Naive thymus-derived CD4-positive, alpha-beta T cell (primary cell): ENCODE results near the gene PKN2. TPM values are rescaled to one million over a fixed set of nuclear protein-coding genes. Genes with fewer than 3 reads are reported as not detected.

Source experiments
- ATAC-seq: fragments of 150-1000 bp; cut with Tn5 transposase; 2 replicates; pipeline ENCODE4 v1.10.0; 2021; ENCODE audit warnings: mild to moderate bottlenecking, moderate library complexity
- CTCF ChIA-PET: fragments of 350-600 bp; sonication (Branson Sonifier 250); formaldehyde crosslinking; loops from one replicate; lab custom pipeline; 2021; ENCODE audit warnings: antibody characterized with exemption; lab: Charles Lee
- POLR2A ChIA-PET: fragments of 350-600 bp; sonication (Branson Sonifier 250); formaldehyde crosslinking; loops from one replicate; lab custom pipeline; 2021; ENCODE audit warnings: antibody characterized with exemption, inconsistent platforms; lab: Charles Lee
- DNase-seq, 9 donors: peaks; one replicate each; pipeline versions ENCODE4 v3.0.0 to v3.0.0-alpha.2; 2020 to 2022; ENCODE audit warnings: mixed read lengths in 1 of 9
- H3K27ac ChIP-seq: one replicate; pipeline ENCODE4 v1.7.0; 2013; ENCODE audit warnings: mild to moderate bottlenecking, low read depth, low read length, moderate library complexity
- H3K27me3 ChIP-seq, 2 donors: one replicate each; pipeline ENCODE4 v1.7.0; 2013; ENCODE audit warnings: low read length in 2 of 2, mild to moderate bottlenecking in 2 of 2, moderate library complexity in 2 of 2; ENCODE audit not compliant: control insufficient read depth in 2 of 2, insufficient read depth in 2 of 2
- H3K36me3 ChIP-seq, 3 experiments: 1 replicate in 2 of 3; 2 replicates in 1 of 3; pipeline ENCODE4 v1.7.0; 2013; ENCODE audit warnings: low read length in 3 of 3, mild to moderate bottlenecking in 3 of 3, moderate library complexity in 1 of 3; ENCODE audit not compliant: insufficient read depth in 3 of 3, control insufficient read depth in 2 of 3
- H3K4me1 ChIP-seq, 2 donors: one replicate each; pipeline ENCODE4 v1.7.0; 2013; ENCODE audit warnings: low read length in 2 of 2, mild to moderate bottlenecking in 2 of 2, moderate library complexity in 1 of 2; ENCODE audit not compliant: control insufficient read depth in 2 of 2, insufficient read depth in 2 of 2
- H3K4me3 ChIP-seq: 2 replicates; pipeline ENCODE4 v1.7.0; 2013; ENCODE audit warnings: mild to moderate bottlenecking, low read length
- H3K9me3 ChIP-seq, 3 experiments: 1 replicate in 2 of 3; 2 replicates in 1 of 3; pipeline ENCODE4 v1.7.0; 2013; ENCODE audit warnings: low read length in 3 of 3; ENCODE audit not compliant: control insufficient read depth in 2 of 3
- H3K27ac Mint-ChIP-seq, 9 donors: one replicate each; pipeline ENCODE4 v1.8.0; 2020 to 2022; ENCODE audit warnings: mixed read lengths in 9 of 9, mild to moderate bottlenecking in 8 of 9, moderate library complexity in 5 of 9, inconsistent platforms in 2 of 9
- H3K27me3 Mint-ChIP-seq, 5 donors: one replicate each; pipeline ENCODE4 v1.8.0; 2021 to 2022; ENCODE audit warnings: mixed read lengths in 5 of 5, mild to moderate bottlenecking in 1 of 5
- H3K36me3 Mint-ChIP-seq, 5 donors: one replicate each; pipeline ENCODE4 v1.8.0; 2020 to 2022; ENCODE audit warnings: mixed read lengths in 5 of 5, mild to moderate bottlenecking in 3 of 5, inconsistent platforms in 1 of 5
- H3K4me1 Mint-ChIP-seq, 7 donors: one replicate each; pipeline ENCODE4 v1.8.0; 2020 to 2022; ENCODE audit warnings: mixed read lengths in 7 of 7, mild to moderate bottlenecking in 3 of 7, inconsistent platforms in 1 of 7
- H3K4me3 Mint-ChIP-seq, 10 donors: one replicate each; pipeline ENCODE4 v1.8.0; 2020 to 2022; ENCODE audit warnings: mild to moderate bottlenecking in 10 of 10, mixed read lengths in 10 of 10, moderate library complexity in 6 of 10, inconsistent platforms in 2 of 10
- H3K9me3 Mint-ChIP-seq, 11 donors: one replicate each; pipeline ENCODE4 v1.8.0; 2020 to 2022; ENCODE audit warnings: mixed read lengths in 11 of 11, mild to moderate bottlenecking in 4 of 11, inconsistent platforms in 1 of 11, moderate library complexity in 1 of 11
- intact Hi-C, 2 donors: fragments of 100-400 bp; cut with micrococcal nuclease; formaldehyde crosslinking; loops; one replicate each; pipeline ENCODE4 v1.15.1; 2023
- polyA plus RNA-seq, 2 donors: library from polyadenylated mRNA; unstranded; fragments of 300-500 nt; fragmentation: Illumina TruSeq; gene quantifications; one replicate each; pipeline ENCODE4 v1.2.3, GENCODE V29; 2021
- total RNA-seq, 6 experiments: library from RNA in 5 of 6; stranded (reverse) in 5 of 6; gene quantifications; 1 replicate in 5 of 6; 2 replicates in 1 of 6; pipeline ENCODE4 v1.2.3 and lab custom pipeline; 2021 to 2026

PKN2 gene
- total and polyA plus RNA-seq, 7 experiments from 2014 or later, result 9.0 to 53.8 (median 44.2) TPM

- H3K4me3 Mint-ChIP-seq, result peak overlapping the region; percentile 89 to 99 (median 97)
- H3K36me3 Mint-ChIP-seq, result no peaks in the 10 kb centered on the region
Measured at GRCh38 chr1:88685259-88685620, 1.2 kb downstream of the PKN2 start.

DNA sequence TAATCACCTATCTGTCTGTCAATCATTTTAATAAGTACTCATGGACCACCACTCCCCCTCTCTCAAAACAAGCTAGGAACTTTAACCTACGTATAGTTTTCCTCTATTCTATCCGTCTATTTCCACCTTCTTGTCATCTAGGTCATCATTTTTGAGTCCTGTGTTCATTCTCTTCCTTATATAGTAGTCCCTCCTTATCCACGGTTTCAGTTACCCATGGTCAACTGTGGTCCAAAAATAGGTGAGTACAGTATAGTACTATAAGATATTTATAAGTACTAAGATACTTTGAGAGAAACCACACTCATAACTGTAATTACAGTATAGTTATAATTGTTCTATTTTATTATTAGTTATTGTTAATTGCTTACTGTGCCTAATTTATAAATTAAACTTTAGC lies 7.5 kb downstream of the PKN2 start:
- H3K4me3 ChIP-seq, result no peak overlapping the region
- H3K4me1 ChIP-seq, result peaks cover 0 to 11% of the 10 kb centered on the region in 2 donors
- H3K36me3 ChIP-seq, result peaks cover 0 to 8% (median 0%) of the 10 kb centered on the region in 3 experiments
- H3K4me1 Mint-ChIP-seq, result peaks cover 29 to 88% (median 73%) of the 10 kb centered on the region in 7 donors
- H3K27ac ChIP-seq, result no peak overlapping the region
- peak overlapping the region in 1 of 9 donors; percentile 6 for H3K27ac Mint-ChIP-seq
- ATAC-seq (no peak), DNase-seq (no peak)
- H3K9me3 Mint-ChIP-seq, result no peaks in the 10 kb centered on the region
- H3K4me3 Mint-ChIP-seq, result peak overlapping the region in 1 of 10 donors; percentile 11
- no peaks in the 10 kb centered on the region for H3K27me3 ChIP-seq
- intact Hi-C loops, result no loop called here
- CTCF ChIA-PET, result interaction anchor here (0.9 kb wide), 1 partner anchor 34 kb away, joined by 3 read pairs; no protein-coding TSS in a partner anchor
- POLR2A ChIA-PET, result no interaction called here
- H3K36me3 Mint-ChIP-seq, result peaks cover 0 to 15% (median 4%) of the 10 kb centered on the region in 5 donors
- H3K27me3 Mint-ChIP-seq, result no peaks in the 10 kb centered on the region
- no peaks in the 10 kb centered on the region for H3K9me3 ChIP-seq

More at GRCh38 chr1:88685259-88685620, 1.2 kb downstream of the PKN2 start:
- intact Hi-C loops, result loop anchor here (2.0 to 10.0 kb wide), 5 partner anchors 16 to 1980 kb away; partner anchors contain the start of genes GBP5 (in 1 of the 2), LRRC8C (in 1 of the 2) and SH3GLB1 (in 1 of the 2)
- peak overlapping the region; percentile 89 for H3K27ac ChIP-seq
- POLR2A ChIA-PET, result interaction anchor here (0.6 to 3.2 kb wide), 7 partner anchors 9 to 209 kb away, joined by 3 to 21 read pairs (median 5); partner anchors contain the start of gene GTF2B
- H3K4me3 ChIP-seq, result peak overlapping the region; percentile 91
- peaks cover 0 to 7% (median 0%) of the 10 kb centered on the region in 3 experiments for H3K36me3 ChIP-seq
- Mint-ChIP-seq H3K9me3 (no peaks in the 10 kb centered on the region), H3K27me3 (peaks cover 0 to 2% (median 0%) of the 10 kb centered on the region in 5 donors), H3K4me1 (peaks cover 18 to 67% (median 45%) of the 10 kb centered on the region in 7 donors), H3K27ac (peak overlapping the region; percentile 94 to 100 (median 97))
- CTCF ChIA-PET, result interaction anchor here (0.6 to 4.4 kb wide), 4 partner anchors 26 to 1770 kb away, joined by 3 to 28 read pairs (median 4); no protein-coding TSS in a partner anchor
- H3K4me1 ChIP-seq, result peaks cover 18 to 19% of the 10 kb centered on the region in 2 donors
- DNase-seq, result no peak
- no peak for ATAC-seq
- no peaks in the 10 kb centered on the region for H3K9me3 ChIP-seq
- H3K27me3 ChIP-seq, result no peaks in the 10 kb centered on the region

DNA sequence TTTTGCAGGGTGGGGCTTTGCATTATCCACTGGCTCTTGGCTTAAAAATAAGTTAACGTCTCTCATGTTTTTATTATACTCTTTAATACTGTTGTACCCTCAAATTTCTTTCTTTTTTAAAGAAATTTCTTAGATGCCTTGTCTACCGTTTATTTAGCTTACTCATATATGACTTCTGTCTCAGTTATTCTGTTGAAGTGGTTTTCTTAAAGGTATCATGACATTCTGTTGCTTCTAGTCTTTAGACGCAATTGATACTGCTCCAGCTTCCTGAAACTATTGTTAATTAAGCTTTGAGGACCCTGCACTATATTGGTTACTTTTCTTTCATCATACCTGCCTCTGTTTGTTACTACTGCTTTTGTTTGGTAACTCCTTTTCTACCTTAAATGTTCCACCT lies 11.7 kb downstream of the PKN2 start:
- Mint-ChIP-seq H3K36me3 (peaks cover 0 to 37% (median 17%) of the 10 kb centered on the region in 5 donors), H3K4me1 (peaks cover 26 to 84% (median 70%) of the 10 kb centered on the region in 7 donors), H3K27ac (peak overlapping the region in 4 of 9 donors; percentile 10 to 35 (median 12)), H3K4me3 (peak overlapping the region in 3 of 10 donors; percentile 10 to 47 (median 15)), H3K9me3 (peaks cover 0 to 2% (median 0%) of the 10 kb centered on the region in 11 donors), H3K27me3 (no peaks in the 10 kb centered on the region)
- ChIA-PET POLR2A (interaction anchor here (0.6 to 0.7 kb wide), 2 partner anchors 14 to 138 kb away, joined by 3 read pairs; no protein-coding TSS in a partner anchor), CTCF (interaction anchor here (0.7 kb wide), 1 partner anchor 1780 kb away, joined by 3 read pairs; no protein-coding TSS in a partner anchor)
- Histone ChIP-seq H3K9me3 (no peaks in the 10 kb centered on the region), H3K27me3 (no peaks in the 10 kb centered on the region), H3K4me1 (peaks cover 0 to 8% of the 10 kb centered on the region in 2 donors), H3K36me3 (peaks cover 0 to 8% (median 0%) of the 10 kb centered on the region in 3 experiments), H3K27ac (no peak overlapping the region), H3K4me3 (no peak overlapping the region)
- ATAC-seq (no peak), DNase-seq (no peak)
- intact Hi-C loops, result no loop called here

- CTCF ChIA-PET, result interaction anchor here (0.6 kb wide), 1 partner anchor 126 kb away, joined by 7 read pairs; no protein-coding TSS in a partner anchor
- peaks cover 0 to 8% of the 10 kb centered on the region in 2 donors for H3K4me1 ChIP-seq
- intact Hi-C loops, result loop anchor here in 1 of 2 donors (1.0 kb wide), 1 partner anchor 11 kb away; no protein-coding TSS in a partner anchor
- Mint-ChIP-seq H3K27ac (peak overlapping the region in 1 of 9 donors; percentile 7), H3K36me3 (peaks cover 0 to 32% (median 15%) of the 10 kb centered on the region in 5 donors), H3K4me3 (no peak overlapping the region), H3K9me3 (peaks cover 0 to 2% (median 0%) of the 10 kb centered on the region in 11 donors), H3K4me1 (peaks cover 26 to 80% (median 67%) of the 10 kb centered on the region in 7 donors), H3K27me3 (no peaks in the 10 kb centered on the region)
- H3K27ac ChIP-seq, result no peak overlapping the region
- DNase-seq (no peak), ATAC-seq (no peak)
- no peaks in the 10 kb centered on the region for H3K9me3 ChIP-seq
- no peaks in the 10 kb centered on the region for H3K27me3 ChIP-seq
- peaks cover 0 to 4% (median 0%) of the 10 kb centered on the region in 3 experiments for H3K36me3 ChIP-seq
- POLR2A ChIA-PET, result interaction anchor here (0.6 to 1.7 kb wide), 3 partner anchors 12 to 16 kb away, joined by 3 to 6 read pairs (median 3); partner anchors contain the start of gene PKN2
- no peak overlapping the region for H3K4me3 ChIP-seq
Measured at GRCh38 chr1:88697503-88697902, 13.4 kb downstream of the PKN2 start.

GRCh38 chr1:88698140-88698539 lies 14.1 kb downstream of the PKN2 start:
- Histone ChIP-seq H3K27ac (no peak overlapping the region), H3K36me3 (peaks cover 0 to 4% (median 0%) of the 10 kb centered on the region in 3 experiments), H3K9me3 (no peaks in the 10 kb centered on the region), H3K27me3 (no peaks in the 10 kb centered on the region), H3K4me1 (peaks cover 0 to 8% of the 10 kb centered on the region in 2 donors), H3K4me3 (no peak overlapping the region)
- ChIA-PET CTCF (interaction anchor here (0.6 kb wide), 2 partner anchors 126 to 405 kb away, joined by 7 read pairs; no protein-coding TSS in a partner anchor), POLR2A (interaction anchor here (1.5 to 1.7 kb wide), 2 partner anchors 13 to 14 kb away, joined by 3 to 6 read pairs; partner anchors contain the start of gene PKN2)
- Mint-ChIP-seq H3K36me3 (peaks cover 0 to 32% (median 15%) of the 10 kb centered on the region in 5 donors), H3K4me3 (no peak overlapping the region), H3K27ac (peak overlapping the region in 1 of 9 donors; percentile 36), H3K9me3 (peaks cover 0 to 2% (median 0%) of the 10 kb centered on the region in 11 donors), H3K27me3 (no peaks in the 10 kb centered on the region), H3K4me1 (peaks cover 23 to 84% (median 69%) of the 10 kb centered on the region in 7 donors)
- DNase-seq (no peak), ATAC-seq (no peak)
- intact Hi-C loops, result no loop called here

DNA sequence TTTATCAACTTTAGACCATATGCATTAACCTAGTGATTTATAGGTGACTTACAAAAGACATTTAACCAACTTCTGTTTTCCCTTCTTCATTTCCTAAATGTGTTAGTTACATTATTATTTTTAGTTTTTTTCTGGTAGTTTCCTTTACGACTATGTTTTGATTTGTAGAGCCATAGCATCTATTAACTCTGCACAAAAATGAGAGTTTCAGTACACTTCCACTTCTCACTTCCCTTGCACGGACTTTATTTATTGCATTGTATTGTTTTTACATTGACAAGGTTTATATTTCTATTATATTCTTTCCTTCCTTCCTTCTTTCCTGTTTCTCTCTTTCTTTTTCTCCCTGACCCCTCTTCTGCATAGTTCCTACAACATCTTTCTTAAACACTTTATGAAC lies 14.7 kb downstream of the PKN2 start:
- CTCF ChIA-PET, result interaction anchor here (0.6 kb wide), 1 partner anchor 405 kb away, joined by 7 read pairs; no protein-coding TSS in a partner anchor
- Histone ChIP-seq H3K4me1 (peaks cover 0 to 3% of the 10 kb centered on the region in 2 donors), H3K4me3 (no peak overlapping the region), H3K36me3 (peaks cover 0 to 4% (median 0%) of the 10 kb centered on the region in 3 experiments), H3K9me3 (no peaks in the 10 kb centered on the region), H3K27me3 (no peaks in the 10 kb centered on the region), H3K27ac (no peak overlapping the region)
- no peaks in the 10 kb centered on the region for H3K27me3 Mint-ChIP-seq
- no peak overlapping the region for H3K27ac Mint-ChIP-seq
- peaks cover 0 to 28% (median 15%) of the 10 kb centered on the region in 5 donors for H3K36me3 Mint-ChIP-seq
- DNase-seq (no peak), ATAC-seq (no peak)
- H3K4me1 Mint-ChIP-seq, result peaks cover 23 to 78% (median 69%) of the 10 kb centered on the region in 7 donors
- POLR2A ChIA-PET, result no interaction called here
- intact Hi-C loops, result no loop called here
- H3K4me3 Mint-ChIP-seq, result no peak overlapping the region
- peaks cover 0 to 2% (median 0%) of the 10 kb centered on the region in 11 donors for H3K9me3 Mint-ChIP-seq
